Fibroblast of lung (primary cell): ENCODE measurements around the gene MSX1.

Source experiments
- EZH2 ChIP-seq: IDR thresholded peaks from 2 replicates; pipeline ENCODE4 v1.5.1; 2012; ENCODE audit warnings: low read length, control low read depth, mild to moderate bottlenecking; ENCODE audit errors: missing control alignments
- TF ChIP-seq, protein P1 (sequence below), 2 donors: IDR thresholded peaks in 1 of 2; conservative IDR thresholded peaks in 1 of 2; 1 replicate in 1 of 2; 2 replicates in 1 of 2; pipeline ENCODE4 v1.5.1; 2011 to 2012; ENCODE audit warnings: low read length in 2 of 2, control low read depth in 1 of 2, inconsistent platforms in 1 of 2, low read depth in 1 of 2, mild to moderate bottlenecking in 1 of 2

DNA sequence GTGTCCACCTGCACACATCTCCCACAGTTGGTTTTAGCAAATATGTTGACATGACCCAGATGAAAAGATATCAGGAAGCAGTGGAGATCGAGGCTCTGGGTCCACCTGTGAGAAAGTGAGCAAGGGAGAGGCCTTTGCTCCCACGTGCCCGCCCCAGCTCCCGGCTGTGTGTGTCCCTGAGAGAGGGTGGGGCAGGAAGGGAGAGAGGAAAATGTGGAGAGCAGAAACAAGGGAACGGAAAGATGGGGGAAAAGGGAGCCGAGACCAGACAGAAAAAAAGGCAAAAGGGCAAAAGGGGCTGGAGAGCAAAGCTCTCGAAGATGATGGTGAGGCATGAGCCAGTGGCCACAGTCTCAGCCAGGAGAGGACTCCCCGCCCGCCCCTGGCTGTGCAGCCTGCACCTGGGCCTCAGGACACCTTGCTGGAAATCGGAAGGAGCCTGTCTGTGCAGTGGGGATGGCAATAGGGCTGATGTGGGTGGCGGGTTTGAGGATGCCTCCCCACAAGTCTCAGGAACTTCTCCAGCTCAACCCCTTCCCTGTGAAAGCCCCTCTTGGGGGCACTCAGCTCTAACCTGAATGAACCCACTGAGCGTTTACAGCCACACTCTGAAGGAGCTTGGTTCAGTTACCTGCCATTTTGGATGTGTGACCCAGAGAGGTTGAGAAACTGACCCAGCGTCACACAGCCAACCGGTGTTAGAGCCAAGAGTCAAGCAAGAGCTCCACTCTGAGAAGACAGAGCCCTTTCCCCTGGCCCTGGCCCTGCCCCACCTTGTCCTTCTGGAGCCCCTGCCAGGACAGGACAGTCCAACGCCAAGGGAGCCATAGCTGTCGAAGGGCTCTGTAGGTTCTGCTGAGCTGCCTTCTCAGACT, 20.3 kb upstream of the MSX1 start:
- TF ChIP-seq, protein P1, sequence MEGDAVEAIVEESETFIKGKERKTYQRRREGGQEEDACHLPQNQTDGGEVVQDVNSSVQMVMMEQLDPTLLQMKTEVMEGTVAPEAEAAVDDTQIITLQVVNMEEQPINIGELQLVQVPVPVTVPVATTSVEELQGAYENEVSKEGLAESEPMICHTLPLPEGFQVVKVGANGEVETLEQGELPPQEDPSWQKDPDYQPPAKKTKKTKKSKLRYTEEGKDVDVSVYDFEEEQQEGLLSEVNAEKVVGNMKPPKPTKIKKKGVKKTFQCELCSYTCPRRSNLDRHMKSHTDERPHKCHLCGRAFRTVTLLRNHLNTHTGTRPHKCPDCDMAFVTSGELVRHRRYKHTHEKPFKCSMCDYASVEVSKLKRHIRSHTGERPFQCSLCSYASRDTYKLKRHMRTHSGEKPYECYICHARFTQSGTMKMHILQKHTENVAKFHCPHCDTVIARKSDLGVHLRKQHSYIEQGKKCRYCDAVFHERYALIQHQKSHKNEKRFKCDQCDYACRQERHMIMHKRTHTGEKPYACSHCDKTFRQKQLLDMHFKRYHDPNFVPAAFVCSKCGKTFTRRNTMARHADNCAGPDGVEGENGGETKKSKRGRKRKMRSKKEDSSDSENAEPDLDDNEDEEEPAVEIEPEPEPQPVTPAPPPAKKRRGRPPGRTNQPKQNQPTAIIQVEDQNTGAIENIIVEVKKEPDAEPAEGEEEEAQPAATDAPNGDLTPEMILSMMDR (conservative IDR thresholded peaks at IDR 0.05 in 1 of 2, IDR thresholded peaks at IDR 0.05 in 1 of 2; ENCODE audit: low read depth in 1 of 2, low read length in 2 of 2): no peak
- TF ChIP-seq EZH2: no peak
